Measurements from ENCODE around the gene FAM98B.

- no peak for TF ChIP-seq CTCF (IDR thresholded peaks at IDR 0.05)
- TF ChIP-seq POLR2A (IDR thresholded peaks at IDR 0.05), result no peak
Measured at GRCh38 chr15:38534691-38535090, 80.8 kb downstream of the FAM98B start.
